Measurements from ENCODE around the gene POLR3B. TPM values are rescaled to one million over a fixed set of nuclear protein-coding genes. Genes with fewer than 3 reads are reported as not detected.

Gene POLR3B
- polyA plus RNA-seq, 4 donors = 1.8 to 8.0 (median 4.0) TPM

- peaks cover 0 to 4% (median 0%) of the 10 kb centered on the region in 3 donors for H3K27me3 ChIP-seq (ENCODE audit: control insufficient read depth in 3 of 3, insufficient read depth in 3 of 3, low read length in 3 of 3)
- FAIRE-seq (no peak), DNase-seq (no peak)
- 78 to 85% (median 82%) methylated on average over 6 of the region's 6 CpGs for WGBS, 3 donors
- H3K36me3 ChIP-seq (ENCODE audit: control insufficient read depth in 3 of 3, insufficient read depth in 2 of 3, low read depth in 1 of 3, low read length in 3 of 3) = no peaks in the 10 kb centered on the region
- no peaks in the 10 kb centered on the region for H3K9me3 ChIP-seq (ENCODE audit: control insufficient read depth in 2 of 2, insufficient read depth in 1 of 2, low read depth in 1 of 2, low read length in 1 of 2)
- no peak overlapping the region for H3K4me3 ChIP-seq (ENCODE audit: low read depth in 1 of 3, low read length in 3 of 3)
- peaks cover 0 to 6% (median 0%) of the 10 kb centered on the region in 3 donors for H3K4me1 ChIP-seq (ENCODE audit: control insufficient read depth in 3 of 3, insufficient read depth in 2 of 3, low read depth in 1 of 3, low read length in 2 of 3)
- no peak overlapping the region for H3K27ac ChIP-seq (ENCODE audit: low read depth in 1 of 3, low read length in 2 of 3)
Observed at GRCh38 chr12:106353175-106353574, 4.4 kb upstream of the POLR3B start.

DNA sequence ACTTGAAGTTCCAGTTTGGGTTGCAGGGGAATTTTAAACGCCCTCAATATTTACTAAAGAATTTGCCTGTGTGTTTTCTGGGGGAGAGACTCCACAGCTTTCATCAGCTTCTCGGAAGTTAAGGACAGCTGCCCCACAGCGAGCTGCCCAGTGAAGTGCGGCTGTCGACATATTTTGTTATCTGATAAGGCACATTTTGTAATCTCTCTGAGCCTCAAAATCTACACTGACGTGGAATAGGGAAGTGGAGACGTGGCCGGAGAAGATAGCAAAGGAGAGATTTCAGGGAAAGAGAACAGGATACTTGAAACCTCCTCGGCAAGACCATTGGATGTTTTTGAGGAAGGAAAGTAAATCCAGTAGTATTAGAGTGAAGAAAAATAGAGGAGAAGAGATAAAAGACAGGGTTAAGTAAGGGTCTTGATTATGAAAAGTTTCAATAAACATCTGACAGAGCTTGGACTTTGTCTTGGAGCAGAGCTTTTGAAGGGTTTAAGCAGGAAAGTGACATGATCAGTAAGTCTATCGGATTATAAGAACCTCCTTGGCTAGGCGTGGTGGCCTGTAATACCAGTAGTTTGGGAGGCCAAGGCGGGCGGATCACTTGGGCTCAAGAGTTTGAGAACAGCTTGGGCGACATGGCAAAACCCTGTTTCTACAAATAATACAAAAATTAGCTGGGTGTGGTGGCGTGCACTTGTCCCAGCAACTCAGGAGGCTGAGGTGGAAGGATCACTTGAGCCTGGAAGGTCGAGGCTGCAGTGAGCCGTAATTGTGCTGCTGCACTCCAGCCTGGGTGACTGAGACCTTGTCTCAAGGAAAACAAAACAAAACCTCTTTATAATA is 1.1 kb downstream of the POLR3B start:
- Histone ChIP-seq H3K27me3 (ENCODE audit: control insufficient read depth in 3 of 3, insufficient read depth in 3 of 3, low read length in 3 of 3) (no peaks in the 10 kb centered on the region), H3K4me3 (ENCODE audit: low read depth in 1 of 3, low read length in 3 of 3) (peak overlapping the region; percentile 37 to 60 (median 58)), H3K36me3 (ENCODE audit: control insufficient read depth in 3 of 3, insufficient read depth in 2 of 3, low read depth in 1 of 3, low read length in 3 of 3) (no peaks in the 10 kb centered on the region), H3K4me1 (ENCODE audit: control insufficient read depth in 3 of 3, insufficient read depth in 2 of 3, low read depth in 1 of 3, low read length in 2 of 3) (peaks cover 0 to 19% (median 3%) of the 10 kb centered on the region in 3 donors), H3K27ac (ENCODE audit: low read depth in 1 of 3, low read length in 2 of 3) (peak overlapping the region; percentile 52 to 91 (median 88)), H3K9me3 (ENCODE audit: control insufficient read depth in 2 of 2, insufficient read depth in 1 of 2, low read depth in 1 of 2, low read length in 1 of 2) (no peaks in the 10 kb centered on the region)
- peak in 1 of 2 donors; percentile 58 for DNase-seq
- no peak for FAIRE-seq
- WGBS, 3 donors = 26 to 32% (median 31%) methylated on average over 17 of the region's 17 CpGs

GRCh38 chr12:106359646-106360399 is 2.3 kb downstream of the POLR3B start:
- WGBS, 3 donors = 48 to 70% (median 54%) methylated on average over 7 of the region's 7 CpGs
- FAIRE-seq (no peak), DNase-seq (peak in 1 of 2 donors; percentile 25)
- Histone ChIP-seq H3K27ac (ENCODE audit: low read depth in 1 of 3, low read length in 2 of 3) (no peak overlapping the region), H3K9me3 (ENCODE audit: control insufficient read depth in 2 of 2, insufficient read depth in 1 of 2, low read depth in 1 of 2, low read length in 1 of 2) (no peaks in the 10 kb centered on the region), H3K36me3 (ENCODE audit: control insufficient read depth in 3 of 3, insufficient read depth in 2 of 3, low read depth in 1 of 3, low read length in 3 of 3) (no peaks in the 10 kb centered on the region), H3K27me3 (ENCODE audit: control insufficient read depth in 3 of 3, insufficient read depth in 3 of 3, low read length in 3 of 3) (no peaks in the 10 kb centered on the region), H3K4me3 (ENCODE audit: low read depth in 1 of 3, low read length in 3 of 3) (no peak overlapping the region), H3K4me1 (ENCODE audit: control insufficient read depth in 3 of 3, insufficient read depth in 2 of 3, low read depth in 1 of 3, low read length in 2 of 3) (peaks cover 0 to 19% (median 3%) of the 10 kb centered on the region in 3 donors)

DNA sequence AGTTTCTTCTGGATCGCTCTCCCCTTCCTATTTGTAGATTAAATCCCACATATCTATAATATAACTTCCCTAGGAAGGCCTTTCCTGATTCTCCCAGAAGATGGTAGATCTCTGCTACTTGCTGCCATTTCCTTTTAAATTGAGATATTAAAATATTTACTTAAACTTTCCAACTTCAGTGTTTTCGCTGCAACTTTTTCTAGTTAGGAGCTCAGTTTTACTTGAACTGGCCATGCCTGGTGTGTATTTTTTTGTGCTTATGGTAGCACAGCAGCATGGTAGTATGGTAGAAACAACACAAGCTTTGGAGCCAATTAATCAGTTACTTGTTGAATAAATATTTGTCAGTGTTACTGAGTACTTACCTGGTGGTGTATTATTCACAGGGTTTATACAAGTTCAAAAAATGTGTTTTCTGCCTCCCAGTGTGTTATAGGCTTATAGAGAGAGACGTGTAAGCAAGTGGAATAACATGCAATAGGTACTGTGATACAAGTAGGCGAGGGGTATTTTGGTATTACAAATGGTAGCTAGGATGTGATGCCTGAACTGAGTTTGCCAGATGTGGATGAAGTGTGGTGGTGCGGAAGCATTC is 2.9 kb downstream of the POLR3B start:
- Histone ChIP-seq H3K4me1 (ENCODE audit: control insufficient read depth in 3 of 3, insufficient read depth in 2 of 3, low read depth in 1 of 3, low read length in 2 of 3) (peaks cover 0 to 19% (median 3%) of the 10 kb centered on the region in 3 donors), H3K4me3 (ENCODE audit: low read depth in 1 of 3, low read length in 3 of 3) (no peak overlapping the region), H3K9me3 (ENCODE audit: control insufficient read depth in 2 of 2, insufficient read depth in 1 of 2, low read depth in 1 of 2, low read length in 1 of 2) (no peaks in the 10 kb centered on the region), H3K27me3 (ENCODE audit: control insufficient read depth in 3 of 3, insufficient read depth in 3 of 3, low read length in 3 of 3) (no peaks in the 10 kb centered on the region), H3K27ac (ENCODE audit: low read depth in 1 of 3, low read length in 2 of 3) (no peak overlapping the region), H3K36me3 (ENCODE audit: control insufficient read depth in 3 of 3, insufficient read depth in 2 of 3, low read depth in 1 of 3, low read length in 3 of 3) (peaks cover 0 to 5% (median 0%) of the 10 kb centered on the region in 3 donors)
- DNase-seq = no peak
- 94 to 95% (median 94%) methylated on average over 5 of the region's 5 CpGs for WGBS, 3 donors
- FAIRE-seq = no peak

DNA sequence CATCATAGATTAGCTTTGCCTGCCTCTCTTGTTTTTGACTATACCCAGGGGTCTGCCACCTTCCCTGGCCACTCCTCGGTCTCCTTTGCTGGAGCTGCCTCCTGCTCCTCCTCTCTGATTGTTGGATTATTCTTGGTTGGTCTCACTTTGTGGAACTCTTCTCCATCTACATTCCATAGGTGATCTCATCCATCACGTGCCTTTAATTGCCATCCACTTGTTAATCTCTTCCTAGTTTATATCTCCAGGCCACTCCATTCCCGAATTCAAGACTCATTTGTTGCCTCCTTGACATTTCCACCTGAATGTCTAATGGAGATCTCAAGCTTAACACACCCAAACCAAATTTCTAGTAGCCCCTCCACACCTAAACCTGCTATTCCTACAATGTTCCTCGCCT is 5.4 kb downstream of the POLR3B start:
- H3K27ac ChIP-seq (ENCODE audit: low read depth in 1 of 3, low read length in 2 of 3) = no peak overlapping the region
- H3K4me1 ChIP-seq (ENCODE audit: control insufficient read depth in 3 of 3, insufficient read depth in 2 of 3, low read depth in 1 of 3, low read length in 2 of 3) = peaks cover 0 to 13% (median 3%) of the 10 kb centered on the region in 3 donors
- DNase-seq (no peak), FAIRE-seq (no peak)
- WGBS, 3 donors = 83 to 86% (median 84%) methylated on average over 4 of the region's 4 CpGs
- peaks cover 0 to 5% (median 2%) of the 10 kb centered on the region in 3 donors for H3K36me3 ChIP-seq (ENCODE audit: control insufficient read depth in 3 of 3, insufficient read depth in 2 of 3, low read depth in 1 of 3, low read length in 3 of 3)
- no peaks in the 10 kb centered on the region for H3K9me3 ChIP-seq (ENCODE audit: control insufficient read depth in 2 of 2, insufficient read depth in 1 of 2, low read depth in 1 of 2, low read length in 1 of 2)
- H3K4me3 ChIP-seq (ENCODE audit: low read depth in 1 of 3, low read length in 3 of 3) = no peak overlapping the region
- H3K27me3 ChIP-seq (ENCODE audit: control insufficient read depth in 3 of 3, insufficient read depth in 3 of 3, low read length in 3 of 3) = no peaks in the 10 kb centered on the region

DNA sequence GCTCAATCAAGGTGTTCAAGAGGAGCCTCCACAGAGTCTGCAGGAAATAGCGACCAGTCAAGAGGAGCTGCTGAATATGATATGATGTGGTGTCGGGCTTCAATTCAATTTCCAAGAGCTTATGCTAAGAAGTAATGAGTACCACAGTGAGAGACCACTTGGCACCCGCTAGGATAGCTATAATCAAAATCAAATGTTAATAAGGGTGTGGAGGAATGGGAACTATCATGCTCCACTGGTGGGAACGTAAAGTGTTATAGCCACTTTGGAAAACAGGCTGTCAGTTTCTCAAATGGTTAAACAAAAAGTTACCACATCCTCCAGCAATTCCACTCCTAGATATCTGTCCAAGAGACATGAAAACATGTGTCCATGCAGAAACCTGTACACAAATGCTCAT is 6.7 kb downstream of the POLR3B start:
- DNase-seq = no peak
- Histone ChIP-seq H3K4me1 (ENCODE audit: control insufficient read depth in 3 of 3, insufficient read depth in 2 of 3, low read depth in 1 of 3, low read length in 2 of 3) (peaks cover 0 to 7% (median 3%) of the 10 kb centered on the region in 3 donors), H3K4me3 (ENCODE audit: low read depth in 1 of 3, low read length in 3 of 3) (no peak overlapping the region), H3K27me3 (ENCODE audit: control insufficient read depth in 3 of 3, insufficient read depth in 3 of 3, low read length in 3 of 3) (no peaks in the 10 kb centered on the region), H3K9me3 (ENCODE audit: control insufficient read depth in 2 of 2, insufficient read depth in 1 of 2, low read depth in 1 of 2, low read length in 1 of 2) (no peaks in the 10 kb centered on the region), H3K36me3 (ENCODE audit: control insufficient read depth in 3 of 3, insufficient read depth in 2 of 3, low read depth in 1 of 3, low read length in 3 of 3) (peaks cover 0 to 5% (median 2%) of the 10 kb centered on the region in 3 donors), H3K27ac (ENCODE audit: low read depth in 1 of 3, low read length in 2 of 3) (no peak overlapping the region)
- FAIRE-seq = no peak
- 95 to 99% (median 98%) methylated on average over 4 of the region's 4 CpGs for WGBS, 3 donors

DNA sequence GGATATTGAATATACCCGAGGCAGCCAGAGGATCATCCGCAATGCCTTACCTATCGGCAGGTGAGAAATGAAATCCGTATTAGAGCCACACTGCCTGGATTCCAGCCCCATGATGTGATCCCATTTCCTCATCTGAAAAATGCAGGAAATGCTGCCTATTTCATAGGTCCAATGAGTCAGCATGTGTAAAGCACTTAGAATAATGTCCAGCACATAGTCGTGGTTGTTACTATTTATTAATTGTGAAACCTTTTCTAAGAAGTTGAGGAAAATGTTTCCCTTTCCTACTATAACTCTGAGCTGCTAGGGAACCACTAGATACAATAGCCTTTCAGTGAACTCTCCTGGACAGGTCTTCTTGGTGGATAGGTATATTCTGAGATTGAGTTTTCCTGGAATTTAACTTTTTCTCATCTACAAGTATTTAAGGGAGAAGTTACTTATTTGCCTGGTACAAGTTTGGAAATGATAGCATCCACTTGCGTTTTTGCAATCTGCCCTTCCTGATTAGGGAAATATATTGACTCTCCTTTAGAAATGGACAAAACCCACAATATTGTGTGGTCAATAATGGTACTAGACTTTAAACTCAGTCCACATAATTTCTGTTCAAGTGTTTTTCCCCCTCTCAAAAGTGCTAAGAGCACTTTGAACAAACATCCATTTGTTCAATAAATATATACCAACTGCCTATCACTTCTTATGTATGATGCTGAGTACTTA is 12.2 kb downstream of the POLR3B start:
- no peak for DNase-seq
- no peak overlapping the region for H3K27ac ChIP-seq (ENCODE audit: low read depth in 1 of 3, low read length in 2 of 3)
- no peak for FAIRE-seq
- peaks cover 0 to 13% (median 2%) of the 10 kb centered on the region in 3 donors for H3K36me3 ChIP-seq (ENCODE audit: control insufficient read depth in 3 of 3, insufficient read depth in 2 of 3, low read depth in 1 of 3, low read length in 3 of 3)
- no peaks in the 10 kb centered on the region for H3K4me1 ChIP-seq (ENCODE audit: control insufficient read depth in 3 of 3, insufficient read depth in 2 of 3, low read depth in 1 of 3, low read length in 2 of 3)
- no peak overlapping the region for H3K4me3 ChIP-seq (ENCODE audit: low read depth in 1 of 3, low read length in 3 of 3)
- 82 to 86% (median 85%) methylated on average over 6 of the region's 6 CpGs for WGBS, 3 donors
- H3K27me3 ChIP-seq (ENCODE audit: control insufficient read depth in 3 of 3, insufficient read depth in 3 of 3, low read length in 3 of 3) = no peaks in the 10 kb centered on the region
- H3K9me3 ChIP-seq (ENCODE audit: control insufficient read depth in 2 of 2, insufficient read depth in 1 of 2, low read depth in 1 of 2, low read length in 1 of 2) = peaks cover 0 to 7% of the 10 kb centered on the region in 2 donors

- no peak overlapping the region for H3K4me3 ChIP-seq (ENCODE audit: low read depth in 1 of 3, low read length in 3 of 3)
- peaks cover 0 to 4% (median 0%) of the 10 kb centered on the region in 3 donors for H3K4me1 ChIP-seq (ENCODE audit: control insufficient read depth in 3 of 3, insufficient read depth in 2 of 3, low read depth in 1 of 3, low read length in 2 of 3)
- H3K27ac ChIP-seq (ENCODE audit: low read depth in 1 of 3, low read length in 2 of 3) = no peak overlapping the region
- DNase-seq = no peak
- FAIRE-seq = no peak
- H3K36me3 ChIP-seq (ENCODE audit: control insufficient read depth in 3 of 3, insufficient read depth in 2 of 3, low read depth in 1 of 3, low read length in 3 of 3) = peaks cover 4 to 13% (median 7%) of the 10 kb centered on the region in 3 donors
- H3K9me3 ChIP-seq (ENCODE audit: control insufficient read depth in 2 of 2, insufficient read depth in 1 of 2, low read depth in 1 of 2, low read length in 1 of 2) = peaks cover 0 to 18% of the 10 kb centered on the region in 2 donors
- no peaks in the 10 kb centered on the region for H3K27me3 ChIP-seq (ENCODE audit: control insufficient read depth in 3 of 3, insufficient read depth in 3 of 3, low read length in 3 of 3)
- 16 to 60% (median 24%) methylated on average over 4 of the region's 4 CpGs for WGBS, 3 donors
Observed at GRCh38 chr12:106378788-106379187, 21.2 kb downstream of the POLR3B start.
